Measurements from ENCODE around the gene AGBL1. TPM values are rescaled to one million over a fixed set of nuclear protein-coding genes. Genes with fewer than 3 reads are reported as not detected.

Gene AGBL1
- total RNA-seq, 4 donors from 2014 or later, result 0.32 to 0.40 TPM; not detected in 2

DNA sequence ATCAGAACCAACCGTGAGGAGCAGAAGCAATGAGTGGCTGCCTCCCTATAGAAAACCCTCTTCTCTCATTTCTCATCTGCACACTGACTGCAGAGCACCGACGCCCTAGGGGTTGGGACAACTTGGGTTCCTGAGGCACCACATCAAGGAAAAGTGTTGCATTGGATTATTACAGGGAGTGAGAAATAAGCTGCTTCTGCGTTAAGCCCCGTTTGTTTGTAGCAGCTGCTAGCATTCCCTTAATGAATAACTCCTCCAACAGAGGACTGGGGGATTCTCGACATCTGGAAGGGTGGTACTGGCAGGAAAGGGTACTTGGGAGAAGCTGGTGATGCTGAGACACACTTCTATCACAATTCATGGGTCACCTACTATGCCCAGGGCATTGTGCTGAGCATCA, 25.3 kb upstream of the AGBL1 start:
- WGBS, 2 donors (ENCODE audit: low coverage in 1 of 2), result 73 to 84% methylated on average over 2 to 6 of the region's 6 CpGs
- H3K4me1 ChIP-seq, result no peaks in the 10 kb centered on the region

DNA sequence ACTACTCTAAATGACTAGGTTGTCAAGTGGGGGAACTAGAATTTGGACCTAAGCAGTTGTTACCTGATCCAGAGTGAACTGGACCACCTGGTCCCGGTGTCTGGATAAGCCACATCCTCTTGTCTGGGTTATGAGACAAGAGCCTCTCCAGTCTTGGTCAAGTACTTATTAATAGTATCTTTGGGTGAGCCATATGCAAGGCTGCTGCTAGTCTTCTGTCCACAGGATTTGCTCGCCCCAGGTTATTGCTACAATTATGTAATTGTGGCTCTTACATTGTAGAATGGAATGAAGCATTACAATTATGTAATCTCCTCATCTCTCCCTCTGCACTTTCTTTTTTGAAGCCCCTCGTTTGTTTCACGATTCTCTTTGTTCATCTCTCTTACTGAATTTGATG, 24.0 kb upstream of the AGBL1 start:
- in situ Hi-C loops (cut with MboI; ENCODE audit: low pct_ligation_motif_present in 1 of 4, low pct_unique_long_range_greater_than_20kb in 1 of 4, low sequenced_read_pairs in 3 of 4), result no loop called here
- no peaks in the 10 kb centered on the region for H3K36me3 ChIP-seq

More for the DNA sequence above, 25.3 kb upstream of the AGBL1 start:
- Histone ChIP-seq H3K36me3 (no peaks in the 10 kb centered on the region), H3K4me3 (no peak overlapping the region), H3K9me3 (no peaks in the 10 kb centered on the region), H3K27me3 (no peaks in the 10 kb centered on the region), H3K27ac (no peak overlapping the region)
- intact Hi-C loops (cut with DNase I; ENCODE audit: low total_unique reads), result no loop called here
- no peak for DNase-seq
- in situ Hi-C loops (cut with MboI; ENCODE audit: low pct_ligation_motif_present in 1 of 4, low pct_unique_long_range_greater_than_20kb in 1 of 4, low sequenced_read_pairs in 3 of 4), result no loop called here
- TF ChIP-seq POLR2A (IDR thresholded peaks at IDR 0.05) (no peak), EP300 (IDR thresholded peaks at IDR 0.05; ENCODE audit: low read depth) (no peak), POLR2AphosphoS5 (IDR thresholded peaks at IDR 0.05) (no peak)
- TF ChIP-seq, protein P1, sequence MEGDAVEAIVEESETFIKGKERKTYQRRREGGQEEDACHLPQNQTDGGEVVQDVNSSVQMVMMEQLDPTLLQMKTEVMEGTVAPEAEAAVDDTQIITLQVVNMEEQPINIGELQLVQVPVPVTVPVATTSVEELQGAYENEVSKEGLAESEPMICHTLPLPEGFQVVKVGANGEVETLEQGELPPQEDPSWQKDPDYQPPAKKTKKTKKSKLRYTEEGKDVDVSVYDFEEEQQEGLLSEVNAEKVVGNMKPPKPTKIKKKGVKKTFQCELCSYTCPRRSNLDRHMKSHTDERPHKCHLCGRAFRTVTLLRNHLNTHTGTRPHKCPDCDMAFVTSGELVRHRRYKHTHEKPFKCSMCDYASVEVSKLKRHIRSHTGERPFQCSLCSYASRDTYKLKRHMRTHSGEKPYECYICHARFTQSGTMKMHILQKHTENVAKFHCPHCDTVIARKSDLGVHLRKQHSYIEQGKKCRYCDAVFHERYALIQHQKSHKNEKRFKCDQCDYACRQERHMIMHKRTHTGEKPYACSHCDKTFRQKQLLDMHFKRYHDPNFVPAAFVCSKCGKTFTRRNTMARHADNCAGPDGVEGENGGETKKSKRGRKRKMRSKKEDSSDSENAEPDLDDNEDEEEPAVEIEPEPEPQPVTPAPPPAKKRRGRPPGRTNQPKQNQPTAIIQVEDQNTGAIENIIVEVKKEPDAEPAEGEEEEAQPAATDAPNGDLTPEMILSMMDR (IDR thresholded peaks at IDR 0.05), result no peak

DNA sequence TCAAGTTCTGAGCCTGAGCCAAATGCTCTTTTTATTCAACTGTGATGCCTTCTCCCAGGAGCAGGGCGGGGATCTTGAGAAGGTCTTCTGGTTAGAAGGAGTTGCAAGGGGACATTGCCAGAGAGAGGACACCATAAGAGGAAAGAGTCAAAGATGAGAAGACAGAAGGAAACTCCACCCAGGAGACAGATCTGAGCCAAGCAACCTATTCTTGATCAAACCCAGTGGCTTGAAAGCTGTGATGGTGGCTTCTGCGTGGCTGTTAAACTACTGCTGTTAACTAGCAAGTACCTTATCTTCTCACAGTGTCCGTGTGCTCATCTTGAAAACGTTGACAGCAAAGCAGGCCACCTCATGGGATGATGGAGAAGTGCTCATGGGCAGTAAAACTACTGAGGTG, 19.8 kb upstream of the AGBL1 start:
- in situ Hi-C loops (cut with MboI; ENCODE audit: low pct_ligation_motif_present in 1 of 4, low pct_unique_long_range_greater_than_20kb in 1 of 4, low sequenced_read_pairs in 3 of 4) (loop anchor here in 1 of 4 donors (10.0 kb wide), 1 partner anchor 55 kb away; no protein-coding TSS in a partner anchor), intact Hi-C loops (cut with DNase I; ENCODE audit: low total_unique reads) (no loop called here)
- Histone ChIP-seq H3K27ac (no peak overlapping the region), H3K36me3 (no peaks in the 10 kb centered on the region), H3K27me3 (peaks cover 6% of the 10 kb centered on the region), H3K9me3 (no peaks in the 10 kb centered on the region), H3K4me3 (no peak overlapping the region), H3K4me1 (no peaks in the 10 kb centered on the region)
- TF ChIP-seq, protein P1 (IDR thresholded peaks at IDR 0.05), result no peak
- no peak for TF ChIP-seq POLR2AphosphoS5 (IDR thresholded peaks at IDR 0.05)
- TF ChIP-seq EP300 (IDR thresholded peaks at IDR 0.05; ENCODE audit: low read depth), result no peak
- TF ChIP-seq POLR2A (IDR thresholded peaks at IDR 0.05), result no peak
- WGBS, 2 donors (ENCODE audit: low coverage in 1 of 2), result 70 to 72% methylated on average over 4 of the region's 4 CpGs
- DNase-seq, result no peak

More for the DNA sequence above, 24.0 kb upstream of the AGBL1 start:
- no peaks in the 10 kb centered on the region for H3K27me3 ChIP-seq
- intact Hi-C loops (cut with DNase I; ENCODE audit: low total_unique reads), result no loop called here
- TF ChIP-seq, protein P1 (IDR thresholded peaks at IDR 0.05), result no peak
- TF ChIP-seq POLR2AphosphoS5 (IDR thresholded peaks at IDR 0.05) (no peak), POLR2A (IDR thresholded peaks at IDR 0.05) (no peak), EP300 (IDR thresholded peaks at IDR 0.05; ENCODE audit: low read depth) (no peak)
- 40 to 52% methylated on average over 4 of the region's 4 CpGs for WGBS, 2 donors (ENCODE audit: low coverage in 1 of 2)
- DNase-seq, result no peak
- no peaks in the 10 kb centered on the region for H3K9me3 ChIP-seq
- no peak overlapping the region for H3K4me3 ChIP-seq
- H3K27ac ChIP-seq, result no peak overlapping the region
- no peaks in the 10 kb centered on the region for H3K4me1 ChIP-seq

GRCh38 chr15:86060674-86061073, 19.0 kb upstream of the AGBL1 start:
- 50 to 100% methylated on average over 1 to 3 of the region's 3 CpGs for WGBS, 2 donors (ENCODE audit: low coverage in 1 of 2)
- Histone ChIP-seq H3K27me3 (peaks cover 6% of the 10 kb centered on the region), H3K4me1 (no peaks in the 10 kb centered on the region), H3K36me3 (no peaks in the 10 kb centered on the region), H3K27ac (no peak overlapping the region), H3K4me3 (no peak overlapping the region), H3K9me3 (no peaks in the 10 kb centered on the region)
- TF ChIP-seq POLR2AphosphoS5 (IDR thresholded peaks at IDR 0.05), result no peak
- TF ChIP-seq, protein P1 (IDR thresholded peaks at IDR 0.05), result no peak
- in situ Hi-C loops (cut with MboI; ENCODE audit: low pct_ligation_motif_present in 1 of 4, low pct_unique_long_range_greater_than_20kb in 1 of 4, low sequenced_read_pairs in 3 of 4) (loop anchor here in 1 of 4 donors (10.0 kb wide), 1 partner anchor 56 kb away; no protein-coding TSS in a partner anchor), intact Hi-C loops (cut with DNase I; ENCODE audit: low total_unique reads) (no loop called here)
- DNase-seq, result no peak

All from transverse colon (tissue), 4 donors.